ENCODE data around the gene AGBL4. TPM values are rescaled to one million over a fixed set of nuclear protein-coding genes. Genes with fewer than 3 reads are reported as not detected.

AGBL4 gene
- total RNA-seq, 1 experiment from 2014 or later, result not detected

DNA sequence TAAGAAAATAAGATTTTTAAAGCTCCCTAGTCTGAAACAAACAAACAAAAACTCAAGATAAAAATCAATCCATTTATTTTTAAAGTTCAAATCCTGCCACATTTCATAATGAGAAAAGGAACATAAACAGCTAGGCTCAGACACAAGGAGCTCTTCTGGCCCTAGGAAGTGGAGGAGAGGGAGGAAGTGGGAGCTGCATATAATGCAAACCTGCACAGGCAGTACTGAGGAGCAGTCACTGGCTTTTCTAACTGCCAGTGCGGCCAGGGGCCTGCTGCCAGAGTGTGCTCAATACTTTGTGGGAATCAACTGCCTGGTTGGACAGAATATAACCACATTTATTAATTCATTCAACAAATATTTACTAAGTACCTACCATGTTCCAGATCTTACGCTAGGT, 1411.9 kb downstream of the AGBL4 start:
- ATAC-seq, result no peak
- no peak for TF ChIP-seq ZNF274 (IDR thresholded peaks at IDR 0.05; ENCODE audit: low read depth, low read length)
- TF ChIP-seq POLR2AphosphoS5 (IDR thresholded peaks at IDR 0.05; ENCODE audit: low read depth, low read length), result no peak
- TF ChIP-seq EZH2phosphoT487 (IDR thresholded peaks at IDR 0.05; ENCODE audit: borderline replicate concordance), result no peak
- no peak for TF ChIP-seq EZH2 (IDR thresholded peaks at IDR 0.05)
- TF ChIP-seq SIN3A (IDR thresholded peaks at IDR 0.05; ENCODE audit: low read depth), result no peak
- TF ChIP-seq, protein P1, sequence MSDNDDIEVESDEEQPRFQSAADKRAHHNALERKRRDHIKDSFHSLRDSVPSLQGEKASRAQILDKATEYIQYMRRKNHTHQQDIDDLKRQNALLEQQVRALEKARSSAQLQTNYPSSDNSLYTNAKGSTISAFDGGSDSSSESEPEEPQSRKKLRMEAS (IDR thresholded peaks at IDR 0.05), result no peak
- TF ChIP-seq ATF3 (IDR thresholded peaks at IDR 0.05), result no peak
- no peak for TF ChIP-seq CEBPB (IDR thresholded peaks at IDR 0.05; ENCODE audit: low read depth)
- no peak for TF ChIP-seq YY1 (IDR thresholded peaks at IDR 0.05; ENCODE audit: extremely low read depth, insufficient replicate concordance, low read depth, low read length)
- TF ChIP-seq FOSL1 (IDR thresholded peaks at IDR 0.05; ENCODE audit: low read depth), result no peak
- no peak for TF ChIP-seq RAD21 (IDR thresholded peaks at IDR 0.05; ENCODE audit: low read depth)

More for the DNA sequence above, 1411.9 kb downstream of the AGBL4 start:
- H2AFZ ChIP-seq (ENCODE audit: low read depth, low read length, poor library complexity, severe bottlenecking), result no peak overlapping the region
- no peak overlapping the region for H3K27ac ChIP-seq (ENCODE audit: low read depth, low read length)
- RAD21 ChIA-PET (ENCODE audit: low non-redundant PET in 1 of 2, low total read pairs in 2 of 2, uncharacterized antibody in 2 of 2, unreplicated experiment in 2 of 2), result no interaction called here
- no peak overlapping the region for H3K4me3 ChIP-seq (replicated peaks in 1 of 2; ENCODE audit: low read depth in 1 of 2, low read length in 2 of 2)
- no peaks in the 10 kb centered on the region for H3K79me2 ChIP-seq (ENCODE audit: insufficient read depth, low read length)
- H3K4me2 ChIP-seq (ENCODE audit: low read length), result no peak overlapping the region
- no peaks in the 10 kb centered on the region for H3K4me1 ChIP-seq (ENCODE audit: control insufficient read depth in 1 of 2, insufficient read depth in 2 of 2, low read length in 2 of 2)
- intact Hi-C loops (cut with micrococcal nuclease), result no loop called here
- no peaks in the 10 kb centered on the region for H3K9me3 ChIP-seq (ENCODE audit: control insufficient read depth in 1 of 2, insufficient read depth in 1 of 2, low read depth in 1 of 2, low read length in 2 of 2)
- peaks cover 38% of the 10 kb centered on the region for H3K27me3 ChIP-seq (ENCODE audit: insufficient read depth, low read length)
- CTCF ChIA-PET, result no interaction called here
- no peaks in the 10 kb centered on the region for H4K20me1 ChIP-seq (ENCODE audit: insufficient read depth)
- BruUV-seq (replicated peaks), result no TSS peak
- no peaks in the 10 kb centered on the region for H3K36me3 ChIP-seq (ENCODE audit: control insufficient read depth in 1 of 2, insufficient read depth in 2 of 2, low read length in 2 of 2)
- POLR2A ChIA-PET, result no interaction called here
- no peak for DNase-seq (ENCODE audit: low read depth, low spot score)
- no peak overlapping the region for H3K9ac ChIP-seq (ENCODE audit: low read length)
- H3K9me2 ChIP-seq (ENCODE audit: insufficient read depth), result no peaks in the 10 kb centered on the region

Measured in HCT116 (cell line).